Muscle layer of colon (tissue), 2 donors: Measurements from ENCODE around the gene PHKA2.

Experiments
- H3K27ac ChIP-seq: one replicate; pipeline ENCODE4 v1.7.0; 2013; ENCODE audit warnings: low read depth, mild to moderate bottlenecking, low read length, moderate library complexity
- H3K27me3 ChIP-seq, 2 donors: one replicate each; pipeline ENCODE4 v1.7.0; 2013; ENCODE audit warnings: low read length in 2 of 2, mild to moderate bottlenecking in 2 of 2; ENCODE audit not compliant: insufficient read depth in 2 of 2, control insufficient read depth in 1 of 2
- H3K36me3 ChIP-seq: one replicate; pipeline ENCODE4 v1.7.0; 2013; ENCODE audit warnings: mild to moderate bottlenecking, low read length; ENCODE audit not compliant: insufficient read depth
- H3K4me1 ChIP-seq: one replicate; pipeline ENCODE4 v1.7.0; 2013; ENCODE audit warnings: mild to moderate bottlenecking, low read length; ENCODE audit not compliant: insufficient read depth
- H3K4me3 ChIP-seq, 2 donors: one replicate each; pipeline ENCODE4 v1.7.0; 2013; ENCODE audit warnings: low read length in 2 of 2, low read depth in 1 of 2, mild to moderate bottlenecking in 1 of 2, moderate library complexity in 1 of 2
- H3K9ac ChIP-seq: one replicate; pipeline ENCODE4 v1.7.0; 2013; ENCODE audit warnings: low read length
- H3K9me3 ChIP-seq: one replicate; pipeline ENCODE4 v1.7.0; 2013; ENCODE audit warnings: mild to moderate bottlenecking, low read length
- donor health status: abdominal sarcoma.
- donor health status: Adenocarcinoma of cecum.

PHKA2 gene

DNA sequence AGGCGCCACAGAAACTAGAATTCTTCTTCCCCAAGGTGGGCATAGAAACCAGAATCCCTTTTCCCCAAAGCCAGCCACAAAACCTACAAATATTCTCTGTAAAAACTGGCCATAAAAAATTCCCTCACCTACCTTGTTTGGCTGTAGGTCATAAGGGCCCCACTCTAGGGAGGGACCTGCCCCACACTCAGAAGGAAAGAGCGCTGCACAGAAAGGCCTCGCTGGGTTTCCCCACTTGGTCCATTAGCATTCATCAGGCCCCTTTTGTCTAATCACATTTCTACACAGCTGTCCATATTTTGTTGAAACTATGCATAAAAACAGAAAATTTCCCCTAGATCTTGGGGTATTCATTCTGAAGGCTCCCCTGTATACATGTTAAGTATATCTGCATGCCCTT is 54.1 kb downstream of the PHKA2 start:
- H3K9me3 ChIP-seq = no peaks in the 10 kb centered on the region
- no peaks in the 10 kb centered on the region for H3K4me1 ChIP-seq
- no peaks in the 10 kb centered on the region for H3K36me3 ChIP-seq
- no peaks in the 10 kb centered on the region for H3K27me3 ChIP-seq
- H3K4me3 ChIP-seq = no peak overlapping the region
- no peak overlapping the region for H3K9ac ChIP-seq
- no peak overlapping the region for H3K27ac ChIP-seq

DNA sequence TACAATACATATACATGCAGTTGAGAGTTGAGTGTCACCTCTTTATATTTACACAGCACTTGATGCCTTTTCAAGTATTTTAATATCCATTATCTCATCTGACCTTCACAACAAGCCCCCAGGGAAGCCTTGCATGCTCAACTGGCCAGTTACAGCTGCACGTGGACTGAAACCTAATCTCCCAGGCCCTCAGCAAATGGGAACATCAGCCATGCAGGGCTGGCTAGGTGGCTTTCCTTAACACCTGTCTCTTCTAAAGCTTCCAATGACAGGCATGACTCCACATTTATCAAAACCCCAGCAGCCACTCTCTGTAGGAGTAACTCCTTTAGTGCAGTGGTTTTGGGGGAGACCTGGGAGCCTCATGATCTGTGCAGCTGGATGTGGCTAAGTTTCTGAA is 56.4 kb downstream of the PHKA2 start:
- Histone ChIP-seq H3K27ac (no peak overlapping the region), H3K36me3 (no peaks in the 10 kb centered on the region), H3K9ac (no peak overlapping the region), H3K27me3 (no peaks in the 10 kb centered on the region), H3K4me1 (no peaks in the 10 kb centered on the region), H3K9me3 (no peaks in the 10 kb centered on the region), H3K4me3 (no peak overlapping the region)

DNA sequence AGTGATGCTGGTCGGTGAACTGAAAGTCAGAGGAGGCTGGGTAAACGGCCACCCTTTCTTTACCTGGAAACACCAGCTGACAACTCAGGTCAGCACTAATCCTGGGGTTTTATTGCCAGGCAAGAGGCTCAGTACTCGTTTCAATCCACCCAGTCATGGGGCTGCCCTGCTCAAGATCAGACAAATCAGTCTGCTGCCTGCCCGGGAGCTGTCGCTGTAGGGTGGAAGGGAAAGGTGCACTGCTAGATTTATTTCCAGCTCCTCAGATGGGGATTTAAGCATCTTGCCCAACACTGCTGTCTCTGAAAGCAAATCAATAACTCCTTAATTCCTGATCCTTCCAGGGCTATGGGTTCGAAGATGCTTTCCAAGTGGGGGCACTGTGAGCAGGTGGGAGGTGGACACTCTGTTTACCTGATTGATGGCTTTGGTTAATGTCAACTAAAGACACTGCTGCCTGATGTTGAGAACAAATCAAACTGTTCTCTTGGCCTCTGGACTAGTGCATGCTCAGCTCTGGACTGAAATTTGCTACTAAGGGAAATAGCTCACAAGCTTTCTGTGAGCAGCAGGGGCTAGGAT is 59.3 kb downstream of the PHKA2 start:
- H3K4me3 ChIP-seq = no peak overlapping the region
- no peaks in the 10 kb centered on the region for H3K27me3 ChIP-seq
- no peaks in the 10 kb centered on the region for H3K9me3 ChIP-seq
- H3K36me3 ChIP-seq = no peaks in the 10 kb centered on the region
- H3K9ac ChIP-seq = no peak overlapping the region
- H3K4me1 ChIP-seq = no peaks in the 10 kb centered on the region
- no peak overlapping the region for H3K27ac ChIP-seq

DNA sequence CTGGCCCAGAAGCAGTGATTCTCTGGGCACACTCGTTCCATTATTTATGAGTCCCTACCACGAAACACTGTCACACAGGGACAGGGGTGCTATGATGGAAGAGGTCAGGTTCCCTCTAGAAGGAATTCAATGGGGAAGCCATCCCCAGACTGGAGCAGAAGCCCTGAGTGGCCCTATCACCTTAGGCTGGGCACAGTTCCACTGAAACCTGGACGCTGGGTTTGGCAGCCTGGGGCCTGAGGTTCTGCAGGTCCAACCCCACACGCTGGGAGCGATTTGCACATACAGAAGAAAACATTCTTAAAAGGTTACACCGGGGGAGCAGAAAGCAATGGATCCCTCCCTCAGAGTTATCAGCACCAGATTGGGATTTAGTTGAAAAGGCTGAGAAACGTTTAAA is 63.3 kb downstream of the PHKA2 start:
- Histone ChIP-seq H3K4me3 (no peak overlapping the region), H3K27me3 (no peaks in the 10 kb centered on the region), H3K9me3 (no peaks in the 10 kb centered on the region), H3K9ac (no peak overlapping the region), H3K27ac (no peak overlapping the region), H3K36me3 (no peaks in the 10 kb centered on the region), H3K4me1 (no peaks in the 10 kb centered on the region)

DNA sequence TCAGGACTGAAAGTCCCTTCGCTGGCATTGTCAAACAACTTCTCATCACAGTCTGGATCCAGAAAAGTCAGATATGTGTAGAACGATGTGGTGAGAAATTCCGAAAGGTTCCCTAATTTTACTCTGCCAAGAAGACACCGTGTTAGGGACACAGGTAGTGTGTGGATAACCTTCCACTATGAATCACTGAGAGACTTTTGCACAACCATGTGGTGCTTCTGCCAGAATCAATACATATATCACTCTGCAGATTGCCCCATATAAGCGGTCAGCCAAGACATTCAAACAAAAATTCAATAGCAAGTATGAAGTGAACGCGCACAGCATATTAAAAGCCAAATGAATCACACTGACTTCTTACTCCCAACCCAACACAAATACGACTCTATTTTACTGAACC is 63.8 kb downstream of the PHKA2 start:
- Histone ChIP-seq H3K27me3 (no peaks in the 10 kb centered on the region), H3K9me3 (no peaks in the 10 kb centered on the region), H3K4me1 (no peaks in the 10 kb centered on the region), H3K36me3 (no peaks in the 10 kb centered on the region), H3K27ac (no peak overlapping the region), H3K9ac (no peak overlapping the region), H3K4me3 (no peak overlapping the region)

DNA sequence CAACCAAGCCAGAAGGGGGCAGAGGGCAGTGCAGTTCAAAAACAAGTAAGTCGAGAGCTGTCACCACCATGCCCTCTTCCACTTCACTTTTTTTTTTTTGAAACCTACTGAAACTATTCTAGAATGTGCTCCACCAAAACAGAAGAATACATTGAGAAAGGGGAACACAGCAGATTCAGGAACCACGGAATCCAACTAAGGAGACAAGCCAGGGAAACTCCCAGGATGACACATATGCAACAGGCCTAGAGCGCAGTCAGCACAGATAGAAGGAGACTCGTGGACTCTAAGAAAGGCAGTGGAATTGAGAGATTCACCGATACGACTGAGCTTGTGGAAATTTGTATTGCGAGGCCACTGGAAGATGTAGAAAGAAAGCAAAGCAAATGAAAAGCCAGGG is 66.1 kb downstream of the PHKA2 start:
- Histone ChIP-seq H3K4me1 (no peaks in the 10 kb centered on the region), H3K36me3 (no peaks in the 10 kb centered on the region), H3K27me3 (no peaks in the 10 kb centered on the region), H3K9me3 (no peaks in the 10 kb centered on the region), H3K4me3 (no peak overlapping the region), H3K9ac (no peak overlapping the region), H3K27ac (no peak overlapping the region)

DNA sequence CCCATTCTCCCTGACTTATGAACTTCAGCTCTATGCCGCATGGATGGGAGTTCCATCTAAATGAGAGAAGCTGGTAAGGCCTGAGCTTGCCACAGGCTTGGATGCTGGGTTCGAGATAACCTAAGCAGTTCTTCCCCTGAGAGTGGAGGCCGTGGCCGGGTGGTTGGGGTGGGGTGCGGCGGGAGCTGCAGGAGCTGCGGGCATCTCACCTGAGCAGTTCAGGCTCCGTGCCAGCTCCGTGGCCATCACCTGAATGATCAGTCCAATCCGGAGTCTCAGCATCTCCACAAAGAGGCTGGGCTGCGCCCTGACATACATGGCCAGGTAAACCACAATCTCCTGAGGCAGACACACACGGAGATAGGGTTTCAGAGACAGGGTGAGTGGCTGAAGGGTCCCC is 77.6 kb downstream of the PHKA2 start:
- H3K4me3 ChIP-seq = no peak overlapping the region

DNA sequence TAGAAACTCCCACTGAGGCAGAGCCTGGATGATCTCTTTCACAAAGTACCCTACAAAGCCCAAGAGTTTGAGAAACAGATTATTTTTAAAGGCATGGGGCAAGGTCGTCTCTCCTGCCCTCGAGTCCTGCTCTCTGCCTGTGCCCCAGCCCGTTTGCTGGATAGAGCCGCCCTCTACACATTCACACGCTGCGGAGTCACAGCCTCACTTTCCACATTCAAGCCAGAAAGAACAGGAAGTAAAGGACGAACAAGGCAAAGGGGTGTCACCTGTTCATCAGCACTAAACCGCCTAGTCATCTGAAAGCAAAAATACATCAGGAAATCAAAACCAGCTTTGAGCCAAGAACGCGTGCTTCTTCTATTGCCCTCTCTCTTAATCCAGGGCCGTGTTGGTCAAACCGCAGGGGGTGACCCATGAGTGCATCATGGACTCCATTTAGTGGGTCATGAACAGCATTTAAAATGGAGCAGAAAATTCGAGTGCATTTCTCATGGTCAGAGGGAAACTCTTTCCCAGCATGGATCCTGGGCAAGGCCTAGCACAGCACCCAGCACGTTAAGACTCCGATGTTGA is 83.4 kb downstream of the PHKA2 start:
- Histone ChIP-seq H3K27ac (no peak overlapping the region), H3K9ac (no peak overlapping the region)

More for the DNA sequence above, 77.6 kb downstream of the PHKA2 start:
- H3K27me3 ChIP-seq = no peaks in the 10 kb centered on the region
- H3K9me3 ChIP-seq = no peaks in the 10 kb centered on the region
- no peak overlapping the region for H3K9ac ChIP-seq
- H3K4me1 ChIP-seq = no peaks in the 10 kb centered on the region
- H3K36me3 ChIP-seq = peaks cover 4% of the 10 kb centered on the region
- H3K27ac ChIP-seq = no peak overlapping the region

DNA sequence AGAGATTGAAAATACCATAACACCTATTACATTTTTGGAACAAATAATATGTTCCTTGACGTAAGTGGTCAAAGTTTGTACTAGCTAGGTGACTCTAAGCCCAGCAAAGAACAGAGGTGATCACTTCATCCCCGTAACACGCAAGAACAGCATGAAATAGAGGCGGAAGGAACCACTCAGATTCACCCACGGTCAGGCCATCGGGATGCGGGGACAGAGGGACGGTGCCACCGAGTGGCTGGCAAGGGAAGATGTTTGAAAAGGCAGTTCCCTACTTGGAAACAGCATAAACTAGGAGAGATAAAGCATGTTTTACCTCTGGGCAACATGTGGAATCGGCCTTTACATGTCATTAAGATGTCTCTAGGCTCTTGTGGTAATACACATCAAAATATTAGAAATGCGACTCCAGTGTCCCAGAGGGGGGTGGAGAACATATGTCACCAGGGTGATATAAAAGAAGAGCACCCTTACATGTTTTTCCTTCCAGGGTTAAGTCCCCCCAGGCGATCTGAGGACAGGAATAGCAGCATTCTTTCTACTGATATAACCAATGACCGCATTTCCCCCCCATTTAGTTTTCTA is 84.0 kb downstream of the PHKA2 start:
- H3K27ac ChIP-seq = no peak overlapping the region

More for the DNA sequence above, 83.4 kb downstream of the PHKA2 start:
- Histone ChIP-seq H3K9me3 (no peaks in the 10 kb centered on the region), H3K4me3 (no peak overlapping the region), H3K27me3 (no peaks in the 10 kb centered on the region), H3K4me1 (peaks cover 3% of the 10 kb centered on the region), H3K36me3 (no peaks in the 10 kb centered on the region)

DNA sequence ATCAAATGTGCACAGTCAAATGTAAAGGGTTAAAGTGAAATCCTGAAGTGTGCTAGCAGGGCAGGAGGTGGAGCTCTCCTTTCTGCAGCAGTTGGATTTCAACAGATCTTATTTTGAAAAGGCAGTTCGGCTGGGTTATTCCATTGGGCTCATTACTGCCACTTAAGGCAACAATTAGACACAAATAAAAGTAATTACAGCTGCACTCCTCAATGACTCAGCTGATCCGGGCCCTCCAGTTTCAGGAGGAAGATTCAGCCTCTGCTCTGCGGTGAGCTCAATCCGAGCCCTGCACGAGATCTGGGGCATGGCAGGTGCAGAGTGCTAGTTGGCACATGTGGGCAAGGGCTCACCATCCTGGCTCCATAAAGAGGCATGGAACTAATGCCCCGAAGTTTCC is 85.4 kb downstream of the PHKA2 start:
- Histone ChIP-seq H3K9ac (no peak overlapping the region), H3K27ac (no peak overlapping the region), H3K9me3 (no peaks in the 10 kb centered on the region), H3K4me3 (no peak overlapping the region), H3K27me3 (no peaks in the 10 kb centered on the region), H3K4me1 (peaks cover 5% of the 10 kb centered on the region), H3K36me3 (no peaks in the 10 kb centered on the region)

More for the DNA sequence above, 84.0 kb downstream of the PHKA2 start:
- Histone ChIP-seq H3K9me3 (no peaks in the 10 kb centered on the region), H3K9ac (no peak overlapping the region), H3K27me3 (no peaks in the 10 kb centered on the region), H3K4me1 (peaks cover 5% of the 10 kb centered on the region), H3K36me3 (no peaks in the 10 kb centered on the region), H3K4me3 (no peak overlapping the region)

DNA sequence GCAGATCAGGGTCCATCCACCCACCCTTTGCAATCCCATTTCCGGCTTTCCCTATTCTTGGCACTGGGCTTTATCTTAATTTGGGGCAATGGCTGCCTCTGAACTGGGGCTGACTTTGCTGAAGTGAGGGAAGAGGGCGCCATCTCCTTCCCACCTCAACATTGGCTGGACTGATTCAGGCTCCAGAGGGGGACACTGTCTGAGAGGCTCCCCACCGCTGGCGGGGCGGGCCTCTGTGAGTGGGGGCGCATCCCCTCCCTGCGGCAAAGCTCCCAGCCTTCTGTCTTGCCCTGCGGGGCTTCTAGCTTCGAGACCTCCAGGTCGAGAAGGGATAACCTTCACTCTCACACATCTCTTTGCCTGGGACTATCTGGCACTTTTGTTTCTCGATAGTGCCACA is 85.8 kb downstream of the PHKA2 start:
- Histone ChIP-seq H3K27me3 (no peaks in the 10 kb centered on the region), H3K4me1 (peaks cover 5% of the 10 kb centered on the region), H3K4me3 (no peak overlapping the region), H3K27ac (no peak overlapping the region), H3K9ac (no peak overlapping the region), H3K9me3 (no peaks in the 10 kb centered on the region), H3K36me3 (no peaks in the 10 kb centered on the region)

DNA sequence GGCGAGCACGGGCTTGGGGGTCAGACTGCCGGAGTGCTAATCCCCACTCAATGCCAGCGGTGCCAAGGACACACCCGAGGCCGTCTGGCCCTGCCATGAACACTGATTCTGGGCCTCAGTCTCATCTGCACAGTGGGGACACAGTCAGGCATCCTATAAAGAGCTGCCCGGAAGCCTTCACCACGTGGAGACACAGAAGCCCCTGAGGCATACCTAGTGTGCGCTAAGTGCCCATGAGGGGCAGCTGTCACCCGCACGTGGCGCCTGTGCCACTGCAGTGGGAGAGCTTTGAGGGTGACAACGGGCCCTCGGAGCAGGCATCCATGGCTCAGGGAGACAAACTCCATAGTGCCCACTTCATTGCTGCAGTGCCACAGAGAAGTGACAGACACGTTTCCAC is 86.3 kb downstream of the PHKA2 start:
- peaks cover 5% of the 10 kb centered on the region for H3K4me1 ChIP-seq
- H3K36me3 ChIP-seq = no peaks in the 10 kb centered on the region
- H3K27ac ChIP-seq = no peak overlapping the region
- no peaks in the 10 kb centered on the region for H3K9me3 ChIP-seq
- no peak overlapping the region for H3K4me3 ChIP-seq
- H3K27me3 ChIP-seq = no peaks in the 10 kb centered on the region
- H3K9ac ChIP-seq = no peak overlapping the region
